ENCODE data around the gene PROSER2. TPM values are rescaled to one million over a fixed set of nuclear protein-coding genes. Genes with fewer than 3 reads are reported as not detected.

PROSER2 gene
- total and polyA plus RNA-seq, 2 of the 13 experiments (the other 11 are each of a cell fraction or from before 2014, with no cell fraction given) = 6.9 to 7.7 TPM

- POLR2A ChIA-PET = interaction anchor here (1.7 kb wide), 1 partner anchor 34 kb away, joined by 8 read pairs; no protein-coding TSS in a partner anchor
- Histone ChIP-seq H3K9me3 (ENCODE audit: low read length) (no peaks in the 10 kb centered on the region), H3K9ac (ENCODE audit: insufficient read depth, low read depth, low read length) (no peak overlapping the region), H3K79me2 (ENCODE audit: insufficient read depth, low read length) (no peaks in the 10 kb centered on the region), H3K4me1 (ENCODE audit: insufficient read depth, low read length) (peaks cover 43% of the 10 kb centered on the region), H3K27me3 (ENCODE audit: control insufficient read depth in 1 of 2, insufficient read depth in 2 of 2, low read length in 2 of 2) (no peaks in the 10 kb centered on the region; a peak in 1 of 5 replicates), H4K20me1 (ENCODE audit: insufficient read depth, low read length) (no peaks in the 10 kb centered on the region), H3K4me2 (ENCODE audit: low read depth, low read length) (no peak overlapping the region), H2AFZ (ENCODE audit: low read length) (no peak overlapping the region), H3K4me3 (replicated peaks in 1 of 3; ENCODE audit: insufficient read depth in 1 of 3, low read depth in 2 of 3, low read length in 3 of 3) (no peak overlapping the region), H3K36me3 (replicated peaks in 1 of 2; ENCODE audit: control insufficient read depth in 1 of 2, insufficient read depth in 2 of 2, low read length in 2 of 2) (no peaks in the 10 kb centered on the region), H3K27ac (ENCODE audit: extremely low read length, insufficient read depth, low read length) (no peak overlapping the region)
- intact Hi-C loops (cut with micrococcal nuclease; ENCODE audit: unreplicated experiment) (no loop called here), in situ Hi-C loops (cut with HindIII; ENCODE audit: extremely low pct_ligation_motif_present, low pct_unique_long_range_greater_than_20kb) (no loop called here)
- CTCF ChIA-PET (ENCODE audit: low intra/inter-chr PET ratio, low total read pairs) = no interaction called here
- TF ChIP-seq SETDB1 (CRISPR knock-in tag; IDR thresholded peaks at IDR 0.05; ENCODE audit: borderline replicate concordance) (no peak), TFAP4 (IDR thresholded peaks at IDR 0.05; ENCODE audit: borderline replicate concordance, low read depth) (no peak), ZNF142 (CRISPR knock-in tag; IDR thresholded peaks at IDR 0.05) (no peak), MEIS1 (CRISPR knock-in tag; IDR thresholded peaks at IDR 0.05; ENCODE audit: borderline replicate concordance) (no peak), U2AF2 (IDR thresholded peaks at IDR 0.05; ENCODE audit: low read depth, low read length) (no peak), ZNF275 (CRISPR knock-in tag; IDR thresholded peaks at IDR 0.05; ENCODE audit: borderline replicate concordance) (no peak), GLMP (CRISPR knock-in tag; IDR thresholded peaks at IDR 0.05; ENCODE audit: borderline replicate concordance) (no peak), HOXA9 (CRISPR knock-in tag; IDR thresholded peaks at IDR 0.05; ENCODE audit: borderline replicate concordance) (no peak), ELF1 (CRISPR knock-in tag; IDR thresholded peaks at IDR 0.05) (no peak)
- TF ChIP-seq, protein P1, sequence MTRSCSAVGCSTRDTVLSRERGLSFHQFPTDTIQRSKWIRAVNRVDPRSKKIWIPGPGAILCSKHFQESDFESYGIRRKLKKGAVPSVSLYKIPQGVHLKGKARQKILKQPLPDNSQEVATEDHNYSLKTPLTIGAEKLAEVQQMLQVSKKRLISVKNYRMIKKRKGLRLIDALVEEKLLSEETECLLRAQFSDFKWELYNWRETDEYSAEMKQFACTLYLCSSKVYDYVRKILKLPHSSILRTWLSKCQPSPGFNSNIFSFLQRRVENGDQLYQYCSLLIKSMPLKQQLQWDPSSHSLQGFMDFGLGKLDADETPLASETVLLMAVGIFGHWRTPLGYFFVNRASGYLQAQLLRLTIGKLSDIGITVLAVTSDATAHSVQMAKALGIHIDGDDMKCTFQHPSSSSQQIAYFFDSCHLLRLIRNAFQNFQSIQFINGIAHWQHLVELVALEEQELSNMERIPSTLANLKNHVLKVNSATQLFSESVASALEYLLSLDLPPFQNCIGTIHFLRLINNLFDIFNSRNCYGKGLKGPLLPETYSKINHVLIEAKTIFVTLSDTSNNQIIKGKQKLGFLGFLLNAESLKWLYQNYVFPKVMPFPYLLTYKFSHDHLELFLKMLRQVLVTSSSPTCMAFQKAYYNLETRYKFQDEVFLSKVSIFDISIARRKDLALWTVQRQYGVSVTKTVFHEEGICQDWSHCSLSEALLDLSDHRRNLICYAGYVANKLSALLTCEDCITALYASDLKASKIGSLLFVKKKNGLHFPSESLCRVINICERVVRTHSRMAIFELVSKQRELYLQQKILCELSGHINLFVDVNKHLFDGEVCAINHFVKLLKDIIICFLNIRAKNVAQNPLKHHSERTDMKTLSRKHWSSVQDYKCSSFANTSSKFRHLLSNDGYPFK (CRISPR knock-in tag; IDR thresholded peaks at IDR 0.05; ENCODE audit: borderline replicate concordance) = no peak
- ATAC-seq = no peak
- 23% methylated on average over 7 of the region's 10 CpGs for WGBS (ENCODE audit: low lambda C conversion rate)
- no peak for DNase-seq (ENCODE audit: low spot score)
- FAIRE-seq = no peak
- BruUV-seq (replicated peaks) = no TSS peak
Measured at GRCh38 chr10:11909618-11910017, 86.5 kb downstream of the PROSER2 start.

Measured in HepG2 (cell line).